Astrocyte of the cerebellum (primary cell): ENCODE results near the gene NRTN.
"Not testable (repeated sequence)": the region's sequence is repeated elsewhere in the genome, so short reads cannot be mapped to it uniquely, and the experiment has no call there.

Source experiments
- DNase-seq: peaks from one replicate; pipeline ENCODE4 v3.0.0-alpha.2; 2011; ENCODE audit warnings: low read depth
- H3K4me3 ChIP-seq: 2 replicates; pipeline ENCODE4 v1.5.1; 2011; ENCODE audit warnings: mild to moderate bottlenecking, low read depth, low read length, moderate library complexity
- CTCF ChIP-seq: IDR thresholded peaks from 2 replicates; pipeline ENCODE4 v1.5.1; 2012; ENCODE audit warnings: low read length, low read depth, moderate library complexity, mild to moderate bottlenecking; ENCODE audit errors: missing control alignments
- in situ Hi-C: cut with HindIII; loops from 2 replicates; pipeline ENCODE4 v1.10.0; 2017; ENCODE audit warnings: low sequenced_read_pairs

NRTN gene

GRCh38 chr19:5844456-5845433 is 39.9 kb downstream of the NRTN start:
- TF ChIP-seq CTCF: no peak
- in situ Hi-C loops: no loop called here
- no peak for DNase-seq
- no peak overlapping the region for H3K4me3 ChIP-seq

- DNase-seq, H3K4me3 ChIP-seq, in situ Hi-C loops: not testable (repeated sequence)
These were observed 43.0 kb downstream of the NRTN start for GRCh38 chr19:5847846-5848245.

GRCh38 chr19:5848621-5849020 is 43.8 kb downstream of the NRTN start:
- H3K4me3 ChIP-seq, DNase-seq, in situ Hi-C loops: not testable (repeated sequence)

GRCh38 chr19:5850189-5850588 is 45.3 kb downstream of the NRTN start:
- H3K4me3 ChIP-seq: no peak overlapping the region
- TF ChIP-seq CTCF: no peak
- no peak for DNase-seq
- in situ Hi-C loops: no loop called here

- in situ Hi-C loops: no loop called here
These were observed 46.0 kb downstream of the NRTN start for GRCh38 chr19:5850743-5851293.

GRCh38 chr19:5851302-5851701 is 46.4 kb downstream of the NRTN start, which contains the start of gene FUT3:
TSS of gene FUT3 (minus strand) at chr19:5851449.
- H3K4me3 ChIP-seq: no peak within 1 kb of the TSS
- in situ Hi-C loops: no loop called here
- no peak for DNase-seq
- TF ChIP-seq CTCF: no peak

More at GRCh38 chr19:5850743-5851293, 46.0 kb downstream of the NRTN start:
- peak; percentile 23 for DNase-seq
- no peak overlapping the region for H3K4me3 ChIP-seq
- no peak for TF ChIP-seq CTCF

GRCh38 chr19:5854121-5854520 is 49.3 kb downstream of the NRTN start:
- DNase-seq, H3K4me3 ChIP-seq, in situ Hi-C loops: not testable (repeated sequence)

- DNase-seq, in situ Hi-C loops, H3K4me3 ChIP-seq: not testable (repeated sequence)
These were observed 50.3 kb downstream of the NRTN start for GRCh38 chr19:5855151-5855550.
